ENCODE results near the gene CTAG1A.

DNA sequence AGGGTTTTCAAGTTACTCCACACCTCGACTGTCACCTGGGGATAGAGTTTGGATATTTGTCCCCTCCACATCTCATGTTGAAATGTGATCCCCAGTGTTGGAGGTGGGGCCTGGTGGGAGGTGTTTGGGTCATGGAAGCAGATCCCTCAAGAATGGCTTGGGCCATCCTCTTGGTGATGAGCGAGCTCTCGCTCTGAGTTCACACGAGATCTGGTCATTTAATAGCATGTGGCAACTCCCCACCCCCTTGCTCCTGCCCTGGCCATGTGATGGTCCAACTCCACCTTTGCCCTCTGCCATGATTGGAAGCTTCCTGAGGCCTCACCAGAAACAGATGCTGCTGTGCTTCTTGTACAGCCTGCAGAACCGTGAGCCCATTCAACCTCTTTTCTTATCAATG is 8.3 kb downstream of the CTAG1A start:
- TF ChIP-seq EHMT2 (IDR thresholded peaks at IDR 0.05; ENCODE audit: low read depth) = no peak
- no peak for TF ChIP-seq ESRRA (IDR thresholded peaks at IDR 0.05; ENCODE audit: borderline replicate concordance, low read length)
- no peak for TF ChIP-seq MAFK (IDR thresholded peaks at IDR 0.05; ENCODE audit: partially characterized antibody)
- no peak for TF ChIP-seq PHF8 (IDR thresholded peaks at IDR 0.05; ENCODE audit: borderline replicate concordance, low read depth)
- TF ChIP-seq, protein P1, sequence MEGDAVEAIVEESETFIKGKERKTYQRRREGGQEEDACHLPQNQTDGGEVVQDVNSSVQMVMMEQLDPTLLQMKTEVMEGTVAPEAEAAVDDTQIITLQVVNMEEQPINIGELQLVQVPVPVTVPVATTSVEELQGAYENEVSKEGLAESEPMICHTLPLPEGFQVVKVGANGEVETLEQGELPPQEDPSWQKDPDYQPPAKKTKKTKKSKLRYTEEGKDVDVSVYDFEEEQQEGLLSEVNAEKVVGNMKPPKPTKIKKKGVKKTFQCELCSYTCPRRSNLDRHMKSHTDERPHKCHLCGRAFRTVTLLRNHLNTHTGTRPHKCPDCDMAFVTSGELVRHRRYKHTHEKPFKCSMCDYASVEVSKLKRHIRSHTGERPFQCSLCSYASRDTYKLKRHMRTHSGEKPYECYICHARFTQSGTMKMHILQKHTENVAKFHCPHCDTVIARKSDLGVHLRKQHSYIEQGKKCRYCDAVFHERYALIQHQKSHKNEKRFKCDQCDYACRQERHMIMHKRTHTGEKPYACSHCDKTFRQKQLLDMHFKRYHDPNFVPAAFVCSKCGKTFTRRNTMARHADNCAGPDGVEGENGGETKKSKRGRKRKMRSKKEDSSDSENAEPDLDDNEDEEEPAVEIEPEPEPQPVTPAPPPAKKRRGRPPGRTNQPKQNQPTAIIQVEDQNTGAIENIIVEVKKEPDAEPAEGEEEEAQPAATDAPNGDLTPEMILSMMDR (IDR thresholded peaks at IDR 0.05) = no peak
- no peak for TF ChIP-seq POLR2A (IDR thresholded peaks at IDR 0.05; ENCODE audit: low read length)
- TF ChIP-seq BHLHE40 (IDR thresholded peaks at IDR 0.05; ENCODE audit: low read depth, low read length) = no peak
- TF ChIP-seq RARB (CRISPR knock-in tag; IDR thresholded peaks at IDR 0.05) = no peak
- no peak for TF ChIP-seq USF2 (IDR thresholded peaks at IDR 0.05)
- no peak for TF ChIP-seq JUN (IDR thresholded peaks at IDR 0.05)
- TF ChIP-seq, protein P2, sequence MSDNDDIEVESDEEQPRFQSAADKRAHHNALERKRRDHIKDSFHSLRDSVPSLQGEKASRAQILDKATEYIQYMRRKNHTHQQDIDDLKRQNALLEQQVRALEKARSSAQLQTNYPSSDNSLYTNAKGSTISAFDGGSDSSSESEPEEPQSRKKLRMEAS (IDR thresholded peaks at IDR 0.05) = no peak
- TF ChIP-seq KDM5A (IDR thresholded peaks at IDR 0.05) = no peak
